GM23248 (cell line): Measurements from ENCODE around the gene WNT8A.

ENCODE experiments used
- EZH2 ChIP-seq: fragments of 200-600 bp; sonication (generic); IDR thresholded peaks from 2 replicates; pipeline ENCODE4 v1.6.1; 2018; ENCODE audit warnings: antibody characterized with exemption, mild to moderate bottlenecking; ENCODE audit not compliant: insufficient read depth, poor library complexity, severe bottlenecking
- EZH2phosphoT487 ChIP-seq: fragments of 200-600 bp; sonication (generic); IDR thresholded peaks from 2 replicates; pipeline ENCODE4 v1.6.1; 2018; ENCODE audit warnings: antibody characterized with exemption, moderate library complexity, mild to moderate bottlenecking, low read depth; ENCODE audit not compliant: insufficient read depth

- TF ChIP-seq EZH2 (no peak), EZH2phosphoT487 (no peak)
Observed at GRCh38 chr5:138053554-138053953, 30.3 kb upstream of the WNT8A start.
